Astrocyte (in vitro differentiated cells and primary cell): ENCODE results near the gene TENM4. TPM values are rescaled to one million over a fixed set of nuclear protein-coding genes. Genes with fewer than 3 reads are reported as not detected.

Experiments
- DNase-seq: peaks from one replicate; pipeline ENCODE4 v3.0.0-alpha.2; 2010; ENCODE audit warnings: low read depth
- FAIRE-seq: peaks from 2 replicates; lab custom pipeline; 2011; peaks lifted over from hg19 to GRCh38; lab: Jason Lieb, UNC
- H2AFZ ChIP-seq: 2 replicates; pipeline ENCODE4 v1.6.0; 2012; ENCODE audit warnings: low read depth, low read length, inconsistent platforms
- H3K27ac ChIP-seq: 2 replicates; pipeline ENCODE4 v1.5.1; 2011; ENCODE audit warnings: low read depth, low read length, inconsistent platforms
- H3K27me3 ChIP-seq: 2 replicates; pipeline ENCODE4 v1.6.0; 2011; ENCODE audit warnings: low read length, inconsistent platforms; ENCODE audit not compliant: insufficient read depth
- H3K36me3 ChIP-seq: 2 replicates; pipeline ENCODE4 v1.5.1; 2011; ENCODE audit warnings: low read length, inconsistent platforms; ENCODE audit not compliant: insufficient read depth
- H3K4me1 ChIP-seq: 2 replicates; pipeline ENCODE4 v1.5.1; 2011; ENCODE audit warnings: low read length, inconsistent platforms; ENCODE audit not compliant: insufficient read depth
- H3K4me2 ChIP-seq: 2 replicates; pipeline ENCODE4 v1.6.0; 2012; ENCODE audit warnings: low read length, inconsistent platforms
- H3K4me3 ChIP-seq: 2 replicates; pipeline ENCODE4 v1.5.1; 2011; ENCODE audit warnings: low read depth, mild to moderate bottlenecking, low read length, inconsistent platforms; ENCODE audit not compliant: insufficient read depth
- H3K79me2 ChIP-seq: 2 replicates; pipeline ENCODE4 v1.6.0; 2012; ENCODE audit warnings: mild to moderate bottlenecking, low read length, inconsistent platforms; ENCODE audit not compliant: insufficient read depth
- H3K9ac ChIP-seq: 2 replicates; pipeline ENCODE4 v1.6.0; 2012; ENCODE audit warnings: mild to moderate bottlenecking, low read length, inconsistent platforms
- H3K9me3 ChIP-seq: 2 replicates; pipeline ENCODE4 v1.5.1; 2012; ENCODE audit warnings: low read depth, mild to moderate bottlenecking, low read length, inconsistent platforms; ENCODE audit not compliant: insufficient read depth
- H4K20me1 ChIP-seq: 2 replicates; pipeline ENCODE4 v1.6.0; 2012; ENCODE audit warnings: low read length, inconsistent platforms; ENCODE audit not compliant: insufficient read depth
- H3K27ac Mint-ChIP-seq: one replicate; pipeline ENCODE4 v1.8.0; 2021; ENCODE audit warnings: mild to moderate bottlenecking, mixed read lengths; ENCODE audit not compliant: unreplicated experiment
- H3K27me3 Mint-ChIP-seq: one replicate; pipeline ENCODE4 v1.8.0; 2021; ENCODE audit warnings: low read depth, mixed read lengths; ENCODE audit not compliant: unreplicated experiment
- H3K36me3 Mint-ChIP-seq: one replicate; pipeline ENCODE4 v1.8.0; 2021; ENCODE audit warnings: low read depth, mixed read lengths; ENCODE audit not compliant: unreplicated experiment
- H3K4me1 Mint-ChIP-seq: one replicate; pipeline ENCODE4 v1.8.0; 2021; ENCODE audit warnings: low read depth, mixed read lengths; ENCODE audit not compliant: unreplicated experiment
- H3K4me3 Mint-ChIP-seq: one replicate; pipeline ENCODE4 v1.8.0; 2021; ENCODE audit warnings: mild to moderate bottlenecking, moderate library complexity, mixed read lengths; ENCODE audit not compliant: unreplicated experiment
- H3K9me3 Mint-ChIP-seq: one replicate; pipeline ENCODE4 v1.8.0; 2021; ENCODE audit warnings: mild to moderate bottlenecking, mixed read lengths; ENCODE audit not compliant: unreplicated experiment
- EZH2 ChIP-seq: IDR thresholded peaks from 2 replicates; pipeline ENCODE4 v1.6.1; 2012; ENCODE audit warnings: mild to moderate bottlenecking, low read length, inconsistent platforms; ENCODE audit not compliant: insufficient read depth
- total RNA-seq: library from RNA; stranded (reverse); gene quantifications from 2 replicates; pipeline ENCODE4 v1.2.1, GENCODE V29; 2021
- TF ChIP-seq, protein P1 (sequence below): IDR thresholded peaks from 2 replicates; pipeline ENCODE4 v1.5.1; 2011; ENCODE audit warnings: low read depth, mild to moderate bottlenecking, inconsistent platforms, low read length, moderate library complexity; ENCODE audit not compliant: insufficient read depth

TENM4 gene
- total RNA-seq, 1 donor from 2014 or later, result 7.5 TPM

DNA sequence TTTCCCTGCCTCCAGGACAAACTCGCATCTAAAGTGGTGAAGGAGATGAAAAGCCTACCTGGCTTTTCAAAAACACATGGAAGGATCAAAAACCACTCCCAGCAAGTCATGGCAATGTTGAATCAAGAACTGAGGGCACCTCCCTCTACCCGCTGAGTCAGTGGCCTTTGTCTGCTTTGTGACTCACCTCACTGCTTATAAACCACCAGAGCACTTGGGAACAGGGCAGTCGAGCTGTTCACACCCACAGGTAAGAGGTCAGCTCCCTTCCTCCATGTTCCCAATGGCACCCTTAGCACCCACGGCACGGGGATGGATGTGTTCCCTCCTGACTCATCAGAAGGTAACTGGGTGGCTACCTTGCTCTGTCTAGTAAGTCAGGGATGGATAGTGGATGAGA is 21.7 kb downstream of the TENM4 start:
- Histone ChIP-seq H3K27ac (peak overlapping the region; percentile 58), H3K4me2 (peak overlapping the region; percentile 50), H3K9me3 (no peaks in the 10 kb centered on the region), H3K27me3 (no peaks in the 10 kb centered on the region), H2AFZ (no peak overlapping the region), H3K9ac (peak overlapping the region; percentile 12), H3K4me3 (no peak overlapping the region), H4K20me1 (peaks cover 4% of the 10 kb centered on the region), H3K79me2 (peaks cover 42% of the 10 kb centered on the region), H3K36me3 (no peaks in the 10 kb centered on the region), H3K4me1 (peaks cover 36% of the 10 kb centered on the region)
- Mint-ChIP-seq H3K36me3 (peaks cover 3% of the 10 kb centered on the region), H3K9me3 (no peaks in the 10 kb centered on the region), H3K4me1 (peaks cover 29% of the 10 kb centered on the region), H3K4me3 (no peak overlapping the region), H3K27me3 (no peaks in the 10 kb centered on the region), H3K27ac (peak overlapping the region; percentile 6)
- FAIRE-seq (peak; percentile 58), DNase-seq (peak; percentile 84)
- no peak for TF ChIP-seq EZH2
- TF ChIP-seq, protein P1, sequence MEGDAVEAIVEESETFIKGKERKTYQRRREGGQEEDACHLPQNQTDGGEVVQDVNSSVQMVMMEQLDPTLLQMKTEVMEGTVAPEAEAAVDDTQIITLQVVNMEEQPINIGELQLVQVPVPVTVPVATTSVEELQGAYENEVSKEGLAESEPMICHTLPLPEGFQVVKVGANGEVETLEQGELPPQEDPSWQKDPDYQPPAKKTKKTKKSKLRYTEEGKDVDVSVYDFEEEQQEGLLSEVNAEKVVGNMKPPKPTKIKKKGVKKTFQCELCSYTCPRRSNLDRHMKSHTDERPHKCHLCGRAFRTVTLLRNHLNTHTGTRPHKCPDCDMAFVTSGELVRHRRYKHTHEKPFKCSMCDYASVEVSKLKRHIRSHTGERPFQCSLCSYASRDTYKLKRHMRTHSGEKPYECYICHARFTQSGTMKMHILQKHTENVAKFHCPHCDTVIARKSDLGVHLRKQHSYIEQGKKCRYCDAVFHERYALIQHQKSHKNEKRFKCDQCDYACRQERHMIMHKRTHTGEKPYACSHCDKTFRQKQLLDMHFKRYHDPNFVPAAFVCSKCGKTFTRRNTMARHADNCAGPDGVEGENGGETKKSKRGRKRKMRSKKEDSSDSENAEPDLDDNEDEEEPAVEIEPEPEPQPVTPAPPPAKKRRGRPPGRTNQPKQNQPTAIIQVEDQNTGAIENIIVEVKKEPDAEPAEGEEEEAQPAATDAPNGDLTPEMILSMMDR, result no peak

DNA sequence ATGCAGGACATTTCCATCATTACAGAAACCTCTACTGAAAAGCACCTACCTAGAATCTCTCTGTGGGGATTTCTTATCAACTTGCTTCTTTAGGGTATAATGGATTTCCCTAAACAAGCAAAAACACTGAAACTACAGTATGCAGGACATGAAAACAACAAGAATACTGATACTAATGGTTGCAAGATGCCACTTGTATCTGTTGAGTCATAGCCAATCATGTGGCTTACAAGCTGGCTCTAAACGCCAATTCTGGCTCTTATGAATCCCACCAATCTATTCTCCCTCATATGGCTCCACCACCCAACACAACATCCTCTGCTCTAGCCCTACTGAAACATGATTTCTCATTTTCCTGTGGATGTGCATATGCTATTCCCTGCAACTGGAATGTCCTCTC is 22.6 kb downstream of the TENM4 start:
- Histone ChIP-seq H3K4me3 (no peak overlapping the region), H2AFZ (no peak overlapping the region), H3K9ac (no peak overlapping the region), H3K4me1 (peaks cover 45% of the 10 kb centered on the region), H3K36me3 (no peaks in the 10 kb centered on the region), H3K27me3 (no peaks in the 10 kb centered on the region), H3K9me3 (no peaks in the 10 kb centered on the region), H3K4me2 (no peak overlapping the region), H3K27ac (no peak overlapping the region), H4K20me1 (peaks cover 4% of the 10 kb centered on the region), H3K79me2 (peaks cover 40% of the 10 kb centered on the region)
- DNase-seq (no peak), FAIRE-seq (no peak)
- TF ChIP-seq EZH2, result no peak
- TF ChIP-seq, protein P1, result no peak
- Mint-ChIP-seq H3K4me1 (peaks cover 37% of the 10 kb centered on the region), H3K9me3 (no peaks in the 10 kb centered on the region), H3K36me3 (peaks cover 3% of the 10 kb centered on the region), H3K4me3 (no peak overlapping the region), H3K27ac (no peak overlapping the region), H3K27me3 (no peaks in the 10 kb centered on the region)

DNA sequence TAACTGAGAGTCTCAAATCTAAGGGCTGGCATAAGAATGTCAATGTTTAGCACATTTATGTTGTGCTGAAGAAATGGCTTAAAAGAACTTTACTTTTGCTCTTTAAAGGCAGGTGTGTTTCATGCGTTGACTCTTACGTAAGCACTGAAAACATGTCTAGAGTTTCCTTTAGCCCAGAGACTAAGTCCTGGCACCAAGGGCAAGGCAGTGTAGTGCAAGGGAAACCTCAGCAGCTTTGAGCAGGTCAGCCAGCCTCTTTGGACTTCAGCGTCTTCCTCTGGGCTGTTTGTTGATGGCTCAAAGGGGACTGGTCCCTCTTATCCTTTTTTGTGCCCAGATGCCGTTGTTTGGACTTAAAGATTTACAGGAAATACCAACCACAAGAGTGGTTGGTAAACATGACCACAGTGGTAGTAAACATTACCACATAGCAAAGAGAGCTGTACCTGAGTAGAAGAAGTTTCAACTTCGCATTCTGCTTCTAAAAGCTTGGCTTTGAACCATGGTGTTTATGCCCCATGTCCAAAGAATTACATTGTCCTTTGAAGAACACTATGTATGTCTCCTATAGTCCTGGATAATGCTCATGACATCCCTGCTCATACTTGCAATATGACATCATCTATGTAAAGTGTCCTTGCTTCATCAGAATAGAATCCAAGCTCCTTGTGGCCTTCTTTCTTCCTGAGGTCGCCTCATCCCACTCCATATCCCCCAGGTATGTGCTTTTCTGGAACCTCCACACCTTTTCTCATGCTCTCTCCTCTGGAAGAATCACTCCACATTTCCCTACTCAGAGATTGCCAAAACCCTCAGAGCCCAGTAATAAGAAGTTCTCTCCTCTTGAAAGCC is 23.5 kb downstream of the TENM4 start:
- Histone ChIP-seq H3K4me1 (peaks cover 53% of the 10 kb centered on the region), H3K79me2 (peaks cover 42% of the 10 kb centered on the region), H3K4me2 (no peak overlapping the region), H3K9me3 (no peaks in the 10 kb centered on the region), H3K36me3 (no peaks in the 10 kb centered on the region), H3K9ac (no peak overlapping the region), H4K20me1 (peaks cover 4% of the 10 kb centered on the region), H3K4me3 (no peak overlapping the region), H3K27me3 (no peaks in the 10 kb centered on the region), H3K27ac (no peak overlapping the region), H2AFZ (no peak overlapping the region)
- FAIRE-seq (peak; percentile 34), DNase-seq (peak; percentile 16)
- no peak overlapping the region for H3K4me3 Mint-ChIP-seq
- H3K9me3 Mint-ChIP-seq, result no peaks in the 10 kb centered on the region
- peaks cover 44% of the 10 kb centered on the region for H3K4me1 Mint-ChIP-seq
- no peak for TF ChIP-seq EZH2
- TF ChIP-seq, protein P1, result no peak
- peak overlapping the region; percentile 22 for H3K27ac Mint-ChIP-seq
- H3K27me3 Mint-ChIP-seq, result no peaks in the 10 kb centered on the region
- H3K36me3 Mint-ChIP-seq, result peaks cover 3% of the 10 kb centered on the region
